Heart left ventricle (tissue), 11 donors: ENCODE results near the gene CHST4. TPM values are rescaled to one million over a fixed set of nuclear protein-coding genes. Genes with fewer than 3 reads are reported as not detected.

Experiments used
- polyA plus RNA-seq, 2 donors: library from polyadenylated mRNA; stranded (reverse); fragments of 200-250 nt; gene quantifications; one replicate each; pipeline ENCODE4 v1.2.3, GENCODE V29; 2013
- total RNA-seq, 9 donors: library from RNA; depleted of rRNA in 2 of 9; stranded (reverse); fragments of >200 nt in 2 of 9; fragmentation: NEBNext Ultra II Directional in 3 of 9; extraction: Animal tissue kit (Norgen Biotek cat#: 25700) in 3 of 9; gene quantifications; one replicate each; pipeline versions ENCODE4 v1.1.0 to v1.2.4, GENCODE V29; 2016 to 2023
- donor health status: ischemic (EF 13 %, LVEDD 7.1; RV severe dilation, severe dysfunction).
- donor health status: healthy with polysubstance abuse.
- donor health status: DM: no; HTN: yes; CAD: no.
- donor health status: DM: no; HTN: no; CAD: no.
- donor health status: ischemic (EF 25% LVEDD 5.7; RV mildly dilated, moderate dysfunction).
- donor health status: healthy.
- donor health status: DM: yes; HTN: yes; CAD: no.
- donor health status: PGD.
- donor health status: nonischemic (EF 23%, LVEDD 6.1; RV moderate dilation, normal function).

The CHST4 gene
- total and polyA plus RNA-seq, 11 donors: 0.57 TPM; not detected in 10

Other genes starting within 250 kb of the CHST4 start
- 10 to 100 TPM in 3 of 9 donors, 1 to 10 TPM in 6; 7.8 to 13.4 (median 9.4) TPM for gene CMTR2, start 237.0 kb upstream of the CHST4 start, total RNA-seq
- gene CMTR2, start 237.0 kb upstream of the CHST4 start, polyA plus RNA-seq: 1 to 10 TPM; 2.4 to 6.1 TPM
- 10 to 100 TPM in 1 of 9 donors, 1 to 10 TPM in 3, under 1 TPM in 3, not detected in 2; 0.35 to 76.2 (median 1.1) TPM for gene CALB2, start 167.7 kb upstream of the CHST4 start, total RNA-seq
- gene CALB2, start 167.7 kb upstream of the CHST4 start, polyA plus RNA-seq: under 1 TPM; 0.38 to 0.86 TPM
- gene TLE7, start 84.4 kb upstream of the CHST4 start, total RNA-seq: not detected
- gene TLE7, start 84.4 kb upstream of the CHST4 start, polyA plus RNA-seq: not detected
- 1 to 10 TPM; 2.7 to 7.4 (median 5.3) TPM for gene ZNF23, start 64.2 kb upstream of the CHST4 start, total RNA-seq
- gene ZNF23, start 64.2 kb upstream of the CHST4 start, polyA plus RNA-seq: 1 to 10 TPM; 4.3 to 4.7 TPM
- gene ZNF19, start 37.1 kb upstream of the CHST4 start, total RNA-seq: 1 to 10 TPM in 7 of 9 donors, under 1 TPM in 2; 0.40 to 2.7 (median 2.0) TPM
- under 1 TPM; 0.73 to 0.99 TPM for gene ZNF19, start 37.1 kb upstream of the CHST4 start, polyA plus RNA-seq
- gene TAT, start 50.7 kb downstream of the CHST4 start, total RNA-seq: under 1 TPM in 2 of 9 donors, not detected in 7; 0.05 to 0.50 TPM
- not detected for gene TAT, start 50.7 kb downstream of the CHST4 start, polyA plus RNA-seq
- under 1 TPM in 1 of 9 donors, not detected in 8; 0.14 TPM for gene MARVELD3, start 99.8 kb downstream of the CHST4 start, total RNA-seq
- gene MARVELD3, start 99.8 kb downstream of the CHST4 start, polyA plus RNA-seq: not detected
- gene PHLPP2, start 198.3 kb downstream of the CHST4 start, total RNA-seq: 1 to 10 TPM; 2.5 to 7.4 (median 3.6) TPM
- gene PHLPP2, start 198.3 kb downstream of the CHST4 start, polyA plus RNA-seq: 1 to 10 TPM in 1 of 2 donors, under 1 TPM in 1; 0.99 to 1.6 TPM